HG02970 (cell line): Measurements from ENCODE around the gene SLC25A22.

ENCODE experiments used
- ATAC-seq: cut with Tn5 transposase; IDR thresholded peaks from one replicate; pipeline ENCODE4 v1.9.1; 2021; ENCODE audit warnings: mild to moderate bottlenecking, moderate library complexity, moderate number of reproducible peaks; ENCODE audit not compliant: unreplicated experiment, low FRiP score

Gene SLC25A22

GRCh38 chr11:834371-835316 is 36.6 kb upstream of the SLC25A22 start:
- ATAC-seq: no peak

GRCh38 chr11:833849-834311 is 35.8 kb upstream of the SLC25A22 start:
- no peak for ATAC-seq

- ATAC-seq: no peak
Observed at GRCh38 chr11:833114-833791, 35.2 kb upstream of the SLC25A22 start.

- ATAC-seq: no peak
Observed at GRCh38 chr11:832529-833113, 34.5 kb upstream of the SLC25A22 start, which contains the start of gene CD151. TSS of gene CD151 (plus strand) at chr11:832952. CDS start at chr11:836070, 3,118 bp downstream.

GRCh38 chr11:831961-832528 is 34.0 kb upstream of the SLC25A22 start:
- ATAC-seq: no peak

- ATAC-seq: no peak
Observed at GRCh38 chr11:831118-831864, 33.2 kb upstream of the SLC25A22 start.

- ATAC-seq: no peak
Observed at GRCh38 chr11:830295-831117, 32.4 kb upstream of the SLC25A22 start.

GRCh38 chr11:829847-830294 is 31.8 kb upstream of the SLC25A22 start:
- no peak for ATAC-seq

GRCh38 chr11:829176-829846 is 31.2 kb upstream of the SLC25A22 start:
- ATAC-seq: no peak

- no peak for ATAC-seq
Observed at GRCh38 chr11:828506-829175, 30.6 kb upstream of the SLC25A22 start.

GRCh38 chr11:827897-828192 is 29.8 kb upstream of the SLC25A22 start, which contains the start of gene CRACR2B:
TSS of gene CRACR2B (plus strand) at chr11:827919. CDS start at chr11:828608, 689 bp downstream.
- no peak for ATAC-seq

GRCh38 chr11:827146-827896 is 29.2 kb upstream of the SLC25A22 start:
- no peak for ATAC-seq

GRCh38 chr11:826836-827145 is 28.7 kb upstream of the SLC25A22 start:
- no peak for ATAC-seq

- no peak for ATAC-seq
Observed at GRCh38 chr11:826227-826621, 28.1 kb upstream of the SLC25A22 start.

GRCh38 chr11:825366-826226 is 27.5 kb upstream of the SLC25A22 start:
- no peak for ATAC-seq

GRCh38 chr11:824942-825341 is 26.9 kb upstream of the SLC25A22 start:
- ATAC-seq: no peak
